Suprapubic skin (tissue), 4 donors: ENCODE measurements around the gene SLC39A6.

ENCODE experiments used
- EP300 ChIP-seq: sonication (generic); formaldehyde crosslinking; IDR thresholded peaks from one replicate; pipeline ENCODE4 v1.6.1; 2017; ENCODE audit warnings: antibody characterized with exemption
- POLR2A ChIP-seq, 2 donors: fragments of 450-650 bp; IDR thresholded peaks; one replicate each; pipeline ENCODE4 v1.6.1; 2017; ENCODE audit warnings: antibody characterized with exemption in 2 of 2, mild to moderate bottlenecking in 2 of 2, moderate library complexity in 2 of 2
- POLR2AphosphoS5 ChIP-seq, 3 donors: sonication (generic); formaldehyde crosslinking; IDR thresholded peaks; one replicate each; pipeline ENCODE4 v1.6.1; 2017; ENCODE audit warnings: antibody characterized with exemption in 3 of 3
- TF ChIP-seq, protein P1 (sequence below), 2 donors: fragments of 200-600 bp in 1 of 2; fragments of 450-650 bp in 1 of 2; sonication (generic) in 1 of 2; IDR thresholded peaks; one replicate each; pipeline ENCODE4 v1.5.1; 2016 to 2019; ENCODE audit warnings: antibody characterized with exemption in 2 of 2, mild to moderate bottlenecking in 1 of 2, moderate library complexity in 1 of 2

DNA sequence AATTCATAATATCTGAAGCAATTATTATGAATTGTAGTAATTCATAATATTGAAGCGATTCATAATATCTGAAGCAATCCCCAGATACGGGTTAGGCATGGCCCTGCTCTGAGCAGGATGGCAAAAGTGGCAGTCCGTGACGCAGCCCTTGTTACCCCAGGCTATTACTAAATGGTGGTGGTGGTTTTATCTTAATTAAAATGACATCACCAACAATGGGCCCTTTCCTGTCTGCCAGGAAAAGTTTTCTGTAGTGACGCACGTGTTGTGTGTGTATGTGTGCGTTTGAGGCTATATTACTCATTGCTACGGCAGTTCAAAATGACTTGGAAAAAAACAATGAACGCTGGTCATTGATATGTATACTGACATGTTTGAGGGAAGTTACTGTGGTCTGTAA is 47.6 kb upstream of the SLC39A6 start:
- TF ChIP-seq POLR2A (IDR thresholded peaks at IDR 0.05) (no peak), POLR2AphosphoS5 (IDR thresholded peaks at IDR 0.05) (no peak), EP300 (no peak)
- TF ChIP-seq, protein P1, sequence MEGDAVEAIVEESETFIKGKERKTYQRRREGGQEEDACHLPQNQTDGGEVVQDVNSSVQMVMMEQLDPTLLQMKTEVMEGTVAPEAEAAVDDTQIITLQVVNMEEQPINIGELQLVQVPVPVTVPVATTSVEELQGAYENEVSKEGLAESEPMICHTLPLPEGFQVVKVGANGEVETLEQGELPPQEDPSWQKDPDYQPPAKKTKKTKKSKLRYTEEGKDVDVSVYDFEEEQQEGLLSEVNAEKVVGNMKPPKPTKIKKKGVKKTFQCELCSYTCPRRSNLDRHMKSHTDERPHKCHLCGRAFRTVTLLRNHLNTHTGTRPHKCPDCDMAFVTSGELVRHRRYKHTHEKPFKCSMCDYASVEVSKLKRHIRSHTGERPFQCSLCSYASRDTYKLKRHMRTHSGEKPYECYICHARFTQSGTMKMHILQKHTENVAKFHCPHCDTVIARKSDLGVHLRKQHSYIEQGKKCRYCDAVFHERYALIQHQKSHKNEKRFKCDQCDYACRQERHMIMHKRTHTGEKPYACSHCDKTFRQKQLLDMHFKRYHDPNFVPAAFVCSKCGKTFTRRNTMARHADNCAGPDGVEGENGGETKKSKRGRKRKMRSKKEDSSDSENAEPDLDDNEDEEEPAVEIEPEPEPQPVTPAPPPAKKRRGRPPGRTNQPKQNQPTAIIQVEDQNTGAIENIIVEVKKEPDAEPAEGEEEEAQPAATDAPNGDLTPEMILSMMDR (IDR thresholded peaks at IDR 0.05), result no peak
